ENCODE measurements around the gene SULT1A2. TPM values are rescaled to one million over a fixed set of nuclear protein-coding genes. Genes with fewer than 3 reads are reported as not detected.
A peak's percentile ranks its signal among the peaks of the same experiment; 100 is the strongest.
"Not testable (repeated sequence)": the region's sequence is repeated elsewhere in the genome, so short reads cannot be mapped to it uniquely, and the experiment has no call there.

Gene SULT1A2
- 1 to 10 TPM in 2 of 3 donors, under 1 TPM in 1; 0.73 to 1.6 (median 1.3) TPM for total RNA-seq

DNA sequence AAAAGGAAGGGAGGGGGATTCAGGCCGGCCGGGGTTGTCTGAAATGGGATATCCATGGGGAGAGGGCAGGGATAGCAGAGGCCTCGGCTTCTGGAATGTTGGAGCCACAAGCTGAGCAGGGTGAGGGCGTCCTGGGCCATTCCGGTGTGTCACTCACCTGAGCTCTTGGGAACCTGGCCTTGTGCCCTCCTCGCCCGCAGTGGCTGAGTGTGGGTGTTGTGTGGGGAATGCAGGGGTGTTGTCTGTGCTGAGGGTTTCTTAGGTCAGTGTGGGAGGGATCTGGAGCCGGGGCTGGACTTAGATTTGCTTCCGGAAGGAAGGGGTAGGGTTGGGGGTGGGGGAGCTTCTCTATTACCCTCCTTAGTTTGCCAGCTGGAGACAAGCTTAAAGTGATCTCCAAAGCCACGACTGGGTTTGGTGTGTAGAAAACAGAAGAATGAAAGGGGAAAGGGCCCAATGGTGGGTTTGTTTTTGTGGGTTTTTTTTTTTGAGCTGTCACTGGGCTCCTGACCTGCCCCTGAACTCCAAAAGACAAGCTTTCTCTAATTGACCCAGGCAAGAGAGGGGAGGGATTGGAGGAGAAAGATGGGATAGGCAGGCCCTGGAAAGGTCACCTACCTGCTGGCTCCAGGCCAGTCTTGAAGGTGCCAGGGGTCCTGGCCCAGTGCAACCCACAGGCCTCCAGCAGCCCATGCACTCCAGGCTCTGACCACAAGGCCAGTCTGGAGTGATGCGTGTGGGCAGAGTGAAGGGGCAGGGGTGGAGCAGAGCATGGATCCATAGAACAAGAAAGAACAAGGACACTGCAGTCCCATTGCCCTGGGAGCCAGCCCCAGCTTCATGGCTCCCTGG, at the start of gene SULT1A2:
Gene SULT1A2, minus strand, starts transcription at position 211 of the 852 bp plus-strand sequence. CDS start 1,120 bp downstream, outside the sequence.
- no peak for TF ChIP-seq POLR2AphosphoS5 (IDR thresholded peaks at IDR 0.05)
- TF ChIP-seq POLR2A (IDR thresholded peaks at IDR 0.05), result no peak
- Histone ChIP-seq H3K27ac (peak within 1 kb of the TSS in 1 of 2 donors; percentile 0), H3K9me3 (no peaks in the 10 kb centered on the region), H3K4me3 (no peak within 1 kb of the TSS), H3K4me1 (no peaks in the 10 kb centered on the region), H3K36me3 (no peaks in the 10 kb centered on the region), H3K27me3 (no peaks in the 10 kb centered on the region)
- peak; percentile 44 to 76 for DNase-seq (ENCODE audit: low spot score in 2 of 2)
- intact Hi-C loops (cut with DNase I; ENCODE audit: low total_unique reads), result no loop called here

DNA sequence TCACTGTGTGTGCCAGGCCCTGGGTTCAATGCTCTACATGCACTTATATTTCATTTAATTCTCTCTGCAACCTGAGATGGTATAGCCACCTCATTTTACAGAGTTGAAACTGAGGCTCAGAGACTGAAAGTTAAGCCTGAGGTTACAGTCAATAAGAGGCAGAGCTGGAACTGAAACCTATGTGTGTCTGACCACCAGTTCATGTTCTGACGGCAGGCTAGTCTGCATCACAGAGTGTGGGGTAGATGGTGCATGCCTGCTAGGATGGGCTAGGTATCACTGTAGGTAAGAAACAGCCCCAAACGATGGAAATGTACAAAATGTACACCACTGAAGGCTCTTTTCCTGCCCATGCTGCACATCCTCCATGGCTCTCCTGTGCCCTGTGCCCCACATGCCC, 43.1 kb upstream of the SULT1A2 start:
- H3K27me3 ChIP-seq; H3K4me1 ChIP-seq; H3K9me3 ChIP-seq; H3K27ac ChIP-seq; intact Hi-C loops (cut with DNase I; ENCODE audit: low total_unique reads); DNase-seq (ENCODE audit: low spot score in 2 of 2); H3K4me3 ChIP-seq; H3K36me3 ChIP-seq: not testable (repeated sequence)

GRCh38 chr16:28638359-28638758, 41.5 kb upstream of the SULT1A2 start:
- intact Hi-C loops (cut with DNase I; ENCODE audit: low total_unique reads); H3K36me3 ChIP-seq; H3K4me3 ChIP-seq; H3K27me3 ChIP-seq; H3K9me3 ChIP-seq; H3K27ac ChIP-seq; H3K4me1 ChIP-seq; DNase-seq (ENCODE audit: low spot score in 2 of 2): not testable (repeated sequence)

DNA sequence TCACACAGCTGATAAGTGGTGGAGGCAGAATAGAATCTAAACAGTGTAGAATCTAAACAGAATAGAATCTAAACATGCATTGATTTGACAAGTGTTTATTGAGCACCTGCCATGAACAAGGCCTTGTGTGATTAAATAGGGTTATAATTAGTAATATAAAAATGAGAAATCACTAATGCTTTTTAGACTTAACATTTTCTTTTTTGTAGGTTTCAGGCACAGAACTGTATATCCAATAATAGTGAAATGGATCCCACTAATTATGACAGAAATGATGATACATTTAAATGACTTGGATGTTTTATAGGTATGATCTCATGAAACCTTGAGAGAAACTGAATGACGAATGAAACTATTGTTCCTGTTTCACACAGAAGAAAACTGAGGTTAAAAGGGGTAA, 40.9 kb upstream of the SULT1A2 start, which contains the start of gene NPIPB8:
Gene NPIPB8, plus strand, starts transcription at position 301 of the 400 bp plus-strand sequence. CDS start 296 bp downstream, outside the sequence.
- intact Hi-C loops (cut with DNase I; ENCODE audit: low total_unique reads); H3K4me3 ChIP-seq; H3K27ac ChIP-seq; H3K9me3 ChIP-seq; H3K27me3 ChIP-seq; H3K4me1 ChIP-seq; H3K36me3 ChIP-seq; DNase-seq (ENCODE audit: low spot score in 2 of 2): not testable (repeated sequence)

- DNase-seq (ENCODE audit: low spot score in 2 of 2); H3K36me3 ChIP-seq; H3K4me1 ChIP-seq; H3K27ac ChIP-seq; H3K9me3 ChIP-seq; H3K27me3 ChIP-seq; intact Hi-C loops (cut with DNase I; ENCODE audit: low total_unique reads); H3K4me3 ChIP-seq: not testable (repeated sequence)
Observed at GRCh38 chr16:28636093-28636823, 39.4 kb upstream of the SULT1A2 start.

DNA sequence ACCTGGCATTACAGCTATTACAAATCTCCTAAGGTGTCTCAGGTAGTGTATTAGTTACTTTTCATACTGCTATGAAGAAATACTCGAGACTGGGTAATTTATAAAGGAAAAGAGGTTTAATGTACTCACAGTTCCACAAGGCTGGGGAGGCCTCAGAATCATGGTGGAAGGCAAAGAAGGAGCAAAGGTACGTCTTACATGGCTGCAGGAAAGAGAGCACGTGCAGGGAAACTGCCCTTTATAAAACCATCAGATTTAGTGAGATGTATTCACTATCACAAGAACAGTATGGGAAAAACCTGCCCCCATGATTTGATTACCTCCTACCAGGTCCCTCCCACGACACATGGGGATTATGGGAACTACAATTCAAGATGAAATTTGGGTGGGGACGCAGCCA, 34.1 kb upstream of the SULT1A2 start:
- H3K4me1 ChIP-seq; H3K4me3 ChIP-seq; DNase-seq (ENCODE audit: low spot score in 2 of 2); H3K27me3 ChIP-seq; H3K27ac ChIP-seq; H3K36me3 ChIP-seq; intact Hi-C loops (cut with DNase I; ENCODE audit: low total_unique reads); H3K9me3 ChIP-seq: not testable (repeated sequence)

DNA sequence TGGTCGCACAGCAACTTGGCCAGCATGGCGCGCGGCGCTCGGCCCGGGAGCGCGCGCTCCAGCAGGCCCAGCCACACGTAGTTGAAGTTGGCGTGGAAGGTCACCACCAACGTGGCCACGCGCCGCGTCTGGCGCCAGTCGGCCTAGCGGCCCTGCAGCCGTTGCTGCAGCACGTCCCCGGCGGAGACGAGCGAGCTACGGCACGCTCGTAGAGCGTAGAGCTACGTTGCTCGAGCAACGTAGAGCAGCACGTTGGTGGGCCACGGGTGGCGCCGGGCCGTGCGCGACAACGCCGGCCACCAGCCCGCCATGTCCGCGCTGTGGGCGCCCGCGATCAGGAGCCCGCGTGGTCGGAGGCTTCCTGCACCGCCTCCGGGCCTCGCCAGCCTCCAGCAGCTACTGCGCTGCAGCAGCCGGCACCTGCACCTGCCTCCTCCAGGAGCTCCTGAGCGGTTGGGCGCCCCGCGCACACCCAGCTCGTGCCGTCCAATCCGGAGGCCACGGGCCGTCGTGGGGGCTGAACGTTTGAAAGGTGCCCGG, 26.4 kb upstream of the SULT1A2 start:
- H3K27ac ChIP-seq, result peak overlapping the region; percentile 26 to 52
- H3K4me1 ChIP-seq, result no peaks in the 10 kb centered on the region
- intact Hi-C loops (cut with DNase I; ENCODE audit: low total_unique reads), result loop anchor here (10.0 kb wide), 1 partner anchor 138 kb away; no protein-coding TSS in a partner anchor
- H3K9me3 ChIP-seq, result no peaks in the 10 kb centered on the region
- no peaks in the 10 kb centered on the region for H3K36me3 ChIP-seq
- H3K27me3 ChIP-seq, result no peaks in the 10 kb centered on the region
- TF ChIP-seq, protein P1, sequence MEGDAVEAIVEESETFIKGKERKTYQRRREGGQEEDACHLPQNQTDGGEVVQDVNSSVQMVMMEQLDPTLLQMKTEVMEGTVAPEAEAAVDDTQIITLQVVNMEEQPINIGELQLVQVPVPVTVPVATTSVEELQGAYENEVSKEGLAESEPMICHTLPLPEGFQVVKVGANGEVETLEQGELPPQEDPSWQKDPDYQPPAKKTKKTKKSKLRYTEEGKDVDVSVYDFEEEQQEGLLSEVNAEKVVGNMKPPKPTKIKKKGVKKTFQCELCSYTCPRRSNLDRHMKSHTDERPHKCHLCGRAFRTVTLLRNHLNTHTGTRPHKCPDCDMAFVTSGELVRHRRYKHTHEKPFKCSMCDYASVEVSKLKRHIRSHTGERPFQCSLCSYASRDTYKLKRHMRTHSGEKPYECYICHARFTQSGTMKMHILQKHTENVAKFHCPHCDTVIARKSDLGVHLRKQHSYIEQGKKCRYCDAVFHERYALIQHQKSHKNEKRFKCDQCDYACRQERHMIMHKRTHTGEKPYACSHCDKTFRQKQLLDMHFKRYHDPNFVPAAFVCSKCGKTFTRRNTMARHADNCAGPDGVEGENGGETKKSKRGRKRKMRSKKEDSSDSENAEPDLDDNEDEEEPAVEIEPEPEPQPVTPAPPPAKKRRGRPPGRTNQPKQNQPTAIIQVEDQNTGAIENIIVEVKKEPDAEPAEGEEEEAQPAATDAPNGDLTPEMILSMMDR (IDR thresholded peaks at IDR 0.05), result no peak
- TF ChIP-seq POLR2A (IDR thresholded peaks at IDR 0.05), result no peak
- TF ChIP-seq POLR2AphosphoS5 (IDR thresholded peaks at IDR 0.05), result no peak
- peak in 1 of 2 donors; percentile 69 for DNase-seq (ENCODE audit: low spot score in 2 of 2)
- peak overlapping the region; percentile 32 to 76 (median 64) for H3K4me3 ChIP-seq

GRCh38 chr16:28622532-28623171, 25.8 kb upstream of the SULT1A2 start:
- intact Hi-C loops (cut with DNase I; ENCODE audit: low total_unique reads), result loop anchor here (10.0 kb wide), 1 partner anchor 138 kb away; no protein-coding TSS in a partner anchor
- H3K27ac ChIP-seq, result peak overlapping the region; percentile 26 to 52
- not testable (repeated sequence) for H3K27me3 ChIP-seq; H3K4me1 ChIP-seq; H3K36me3 ChIP-seq; DNase-seq (ENCODE audit: low spot score in 2 of 2); H3K9me3 ChIP-seq
- H3K4me3 ChIP-seq, result peak overlapping the region; percentile 32 to 76 (median 64)

All from breast epithelium (tissue), 4 donors.